ENCODE measurements around the gene CCDC83.

GRCh38 chr11:85866137-85866827, 11.1 kb downstream of the CCDC83 start:
- TF ChIP-seq CTCF (IDR thresholded peaks at IDR 0.05) (no peak), ZFX (IDR thresholded peaks at IDR 0.05; ENCODE audit: borderline replicate concordance) (no peak)

Data from 22Rv1 (cell line).